HEK293 (cell line): ENCODE data around the gene TAPBPL.
A peak's percentile ranks its signal among the peaks of the same experiment; 100 is the strongest.

Experiments
- CTCF ChIA-PET: fragments of 350-600 bp; formaldehyde crosslinking; extraction: SDS; loops from one replicate; lab custom pipeline; 2021; ENCODE audit warnings: antibody characterized with exemption; lab: Yijun Ruan, JAX
- POLR2A ChIA-PET: fragments of 300-600 bp; formaldehyde crosslinking; extraction: SDS; loops from one replicate; lab custom pipeline; 2020; ENCODE audit warnings: antibody characterized with exemption, inconsistent platforms; lab: Yijun Ruan, JAX
- H3K27ac ChIP-seq: fragments of 200-500 bp; sonication (Bioruptor generic); 2 replicates; pipeline ENCODE4 v1.5.1; 2014; ENCODE audit warnings: low read depth, low read length, control low read depth, inconsistent platforms; ENCODE audit errors: extremely low read depth
- H3K36me3 ChIP-seq, 2 experiments: fragments of 200-500 bp in 1 of 2; sonication (Bioruptor generic) in 1 of 2; 1 replicate in 1 of 2; 2 replicates in 1 of 2; pipeline ENCODE4 v1.5.1; 2014 to 2017; ENCODE audit warnings: inconsistent platforms in 2 of 2, low read length in 2 of 2; ENCODE audit not compliant: control insufficient read depth in 2 of 2, insufficient read depth in 1 of 2
- H3K4me1 ChIP-seq: fragments of 200-500 bp; sonication (Bioruptor generic); 2 replicates; pipeline ENCODE4 v1.5.1; 2014; ENCODE audit warnings: mild to moderate bottlenecking, low read length, inconsistent platforms; ENCODE audit not compliant: control insufficient read depth, insufficient read depth
- H3K4me3 ChIP-seq: 2 replicates; pipeline ENCODE4 v1.5.1; 2011; ENCODE audit warnings: low read depth, mild to moderate bottlenecking, control low read depth, low read length, moderate library complexity
- H3K9me3 ChIP-seq: fragments of 200-500 bp; sonication (Bioruptor generic); 2 replicates; pipeline ENCODE4 v1.5.1; 2014; ENCODE audit warnings: low read depth, low read length, inconsistent platforms; ENCODE audit not compliant: control insufficient read depth, insufficient read depth
- BCL11A ChIP-seq: fragments of 450-650 bp; formaldehyde crosslinking; IDR thresholded peaks from 2 replicates; pipeline ENCODE4 v1.5.1; 2016; ENCODE audit warnings: low read depth, missing biosample characterization, missing genetic modification characterization
- MYNN ChIP-seq: fragments of 450-650 bp; formaldehyde crosslinking; IDR thresholded peaks from 2 replicates; pipeline ENCODE4 v1.5.1; 2016; ENCODE audit warnings: missing biosample characterization, missing genetic modification characterization, borderline replicate concordance
- PRDM2 ChIP-seq: fragments of 450-650 bp; formaldehyde crosslinking; IDR thresholded peaks from 2 replicates; pipeline ENCODE4 v1.5.1; 2016; ENCODE audit warnings: missing biosample characterization, missing genetic modification characterization, borderline replicate concordance
- SP7 ChIP-seq: fragments of 450-650 bp; formaldehyde crosslinking; IDR thresholded peaks from 2 replicates; pipeline ENCODE4 v1.5.1; 2016; ENCODE audit warnings: missing biosample characterization, missing genetic modification characterization
- YY2 ChIP-seq: fragments of 450-650 bp; formaldehyde crosslinking; IDR thresholded peaks from 2 replicates; pipeline ENCODE4 v1.5.1; 2016; ENCODE audit warnings: missing biosample characterization, missing genetic modification characterization
- ZEB2 ChIP-seq: fragments of 450-650 bp; formaldehyde crosslinking; IDR thresholded peaks from 2 replicates; pipeline ENCODE4 v1.5.1; 2016; ENCODE audit warnings: missing biosample characterization, missing genetic modification characterization
- ZFP3 ChIP-seq: fragments of 450-650 bp; formaldehyde crosslinking; IDR thresholded peaks from 2 replicates; pipeline ENCODE4 v1.5.1; 2016; ENCODE audit warnings: low read depth, missing biosample characterization, missing genetic modification characterization
- ZNF138 ChIP-seq: fragments of 450-650 bp; formaldehyde crosslinking; IDR thresholded peaks from 2 replicates; pipeline ENCODE4 v1.5.1; 2016; ENCODE audit warnings: missing biosample characterization, missing genetic modification characterization, borderline replicate concordance
- ZNF140 ChIP-seq: fragments of 450-650 bp; formaldehyde crosslinking; IDR thresholded peaks from 2 replicates; pipeline ENCODE4 v1.5.1; 2016; ENCODE audit warnings: missing biosample characterization, missing genetic modification characterization
- ZNF19 ChIP-seq: fragments of 450-650 bp; formaldehyde crosslinking; IDR thresholded peaks from 2 replicates; pipeline ENCODE4; 2016; ENCODE audit warnings: missing biosample characterization, missing genetic modification characterization, low read depth
- ZNF266 ChIP-seq: fragments of 450-650 bp; formaldehyde crosslinking; IDR thresholded peaks from 2 replicates; pipeline ENCODE4 v1.5.1; 2016; ENCODE audit warnings: missing biosample characterization, missing genetic modification characterization, low read depth
- ZNF302 ChIP-seq: fragments of 450-650 bp; formaldehyde crosslinking; IDR thresholded peaks from 2 replicates; pipeline ENCODE4 v1.5.1; 2016; ENCODE audit warnings: missing biosample characterization, missing genetic modification characterization, low read depth
- ZNF354C ChIP-seq: fragments of 450-650 bp; formaldehyde crosslinking; IDR thresholded peaks from 2 replicates; pipeline ENCODE4 v1.5.1; 2016; ENCODE audit warnings: missing biosample characterization, missing genetic modification characterization, low read depth, borderline replicate concordance
- ZNF416 ChIP-seq: fragments of 450-650 bp; formaldehyde crosslinking; IDR thresholded peaks from 2 replicates; pipeline ENCODE4 v1.5.1; 2016; ENCODE audit warnings: missing biosample characterization, missing genetic modification characterization
- ZNF433 ChIP-seq: fragments of 450-650 bp; formaldehyde crosslinking; IDR thresholded peaks from 2 replicates; pipeline ENCODE4 v1.5.1; 2016; ENCODE audit warnings: missing biosample characterization, missing genetic modification characterization, low read depth
- ZNF521 ChIP-seq: fragments of 450-650 bp; formaldehyde crosslinking; IDR thresholded peaks from 2 replicates; pipeline ENCODE4 v1.5.1; 2017; ENCODE audit warnings: missing biosample characterization, mild to moderate bottlenecking, missing genetic modification characterization
- ZNF571 ChIP-seq: fragments of 450-650 bp; formaldehyde crosslinking; IDR thresholded peaks from 2 replicates; pipeline ENCODE4 v1.5.0; 2017; ENCODE audit warnings: missing biosample characterization, missing genetic modification characterization
- ZNF596 ChIP-seq: fragments of 450-650 bp; IDR thresholded peaks from 2 replicates; pipeline ENCODE4 v1.5.0; 2018; ENCODE audit warnings: missing biosample characterization, mild to moderate bottlenecking, missing genetic modification characterization, moderate library complexity
- ZNF600 ChIP-seq: fragments of 450-650 bp; formaldehyde crosslinking; IDR thresholded peaks from 2 replicates; pipeline ENCODE4 v1.5.1; 2016; ENCODE audit warnings: missing biosample characterization, missing genetic modification characterization
- ZNF654 ChIP-seq: fragments of 450-650 bp; formaldehyde crosslinking; IDR thresholded peaks from 2 replicates; pipeline ENCODE4 v1.5.1; 2016; ENCODE audit warnings: low read depth, missing biosample characterization, missing genetic modification characterization
- ZNF658 ChIP-seq: fragments of 450-650 bp; formaldehyde crosslinking; IDR thresholded peaks from 2 replicates; pipeline ENCODE4; 2016; ENCODE audit warnings: missing biosample characterization, missing genetic modification characterization
- ZNF660 ChIP-seq: fragments of 450-650 bp; IDR thresholded peaks from 2 replicates; pipeline ENCODE4 v1.5.1; 2018; ENCODE audit warnings: missing biosample characterization, mild to moderate bottlenecking, missing genetic modification characterization
- ZNF701 ChIP-seq: fragments of 450-650 bp; formaldehyde crosslinking; IDR thresholded peaks from 2 replicates; pipeline ENCODE4 v1.5.1; 2016; ENCODE audit warnings: missing biosample characterization, missing genetic modification characterization
- ZNF76 ChIP-seq: fragments of 450-650 bp; formaldehyde crosslinking; IDR thresholded peaks from 2 replicates; pipeline ENCODE4; 2016; ENCODE audit warnings: low read depth, missing biosample characterization, missing genetic modification characterization, borderline replicate concordance
- ZNF843 ChIP-seq: fragments of 450-650 bp; formaldehyde crosslinking; IDR thresholded peaks from 2 replicates; pipeline ENCODE4 v1.5.1; 2016; ENCODE audit warnings: missing biosample characterization, missing genetic modification characterization
- ZSCAN16 ChIP-seq: fragments of 450-650 bp; formaldehyde crosslinking; IDR thresholded peaks from 2 replicates; pipeline ENCODE4 v1.5.1; 2016; ENCODE audit warnings: missing biosample characterization, missing genetic modification characterization
- TF ChIP-seq, protein P1 (sequence below): fragments of 450-650 bp; formaldehyde crosslinking; optimal IDR thresholded peaks from 2 replicates; pipeline ENCODE3; 2016; ENCODE audit warnings: missing biosample characterization, mild to moderate bottlenecking, missing genetic modification characterization
- TF ChIP-seq, protein P2 (sequence below): fragments of 450-650 bp; formaldehyde crosslinking; IDR thresholded peaks from 2 replicates; pipeline ENCODE4; 2016; ENCODE audit warnings: missing biosample characterization, missing genetic modification characterization
- TF ChIP-seq, protein P3 (sequence below): fragments of 450-650 bp; formaldehyde crosslinking; IDR thresholded peaks from 2 replicates; pipeline ENCODE4 v1.5.1; 2016; ENCODE audit warnings: missing biosample characterization, missing genetic modification characterization

Gene TAPBPL

DNA sequence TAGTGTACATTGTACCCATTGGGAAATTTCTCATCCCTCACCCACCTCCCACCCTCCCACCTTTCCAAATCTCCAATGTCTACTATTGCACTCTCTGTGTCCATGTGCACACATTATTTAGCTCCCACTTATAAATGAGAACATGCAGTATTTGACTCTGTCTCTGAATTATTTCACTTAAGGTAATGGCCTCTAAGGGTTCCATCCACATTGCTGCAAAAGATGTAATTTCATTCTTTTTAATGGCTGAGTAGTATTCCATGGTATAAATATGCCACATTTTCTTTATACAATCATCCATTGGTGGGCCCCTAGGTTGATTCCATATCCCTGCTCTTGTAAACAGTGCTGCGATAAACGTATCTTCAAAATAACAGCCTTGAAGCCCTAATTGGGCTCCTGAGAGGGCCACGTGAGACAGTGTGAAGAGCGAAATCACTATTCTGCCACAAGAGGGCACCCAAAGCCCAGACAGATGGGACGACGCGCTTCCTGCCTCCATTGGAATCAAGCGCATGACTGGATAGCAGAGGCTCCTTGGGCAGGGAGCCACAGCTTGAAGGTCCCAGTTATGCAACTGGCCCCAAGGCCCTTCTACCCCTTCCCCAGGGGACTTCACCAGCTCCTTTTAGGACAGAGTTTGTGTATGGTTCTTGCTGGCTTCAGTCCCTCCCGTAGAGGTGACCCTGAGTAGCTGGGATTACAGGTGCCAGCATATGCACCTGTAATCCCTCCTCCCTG lies 28.4 kb upstream of the TAPBPL start (continued):
- TF ChIP-seq, protein P1, sequence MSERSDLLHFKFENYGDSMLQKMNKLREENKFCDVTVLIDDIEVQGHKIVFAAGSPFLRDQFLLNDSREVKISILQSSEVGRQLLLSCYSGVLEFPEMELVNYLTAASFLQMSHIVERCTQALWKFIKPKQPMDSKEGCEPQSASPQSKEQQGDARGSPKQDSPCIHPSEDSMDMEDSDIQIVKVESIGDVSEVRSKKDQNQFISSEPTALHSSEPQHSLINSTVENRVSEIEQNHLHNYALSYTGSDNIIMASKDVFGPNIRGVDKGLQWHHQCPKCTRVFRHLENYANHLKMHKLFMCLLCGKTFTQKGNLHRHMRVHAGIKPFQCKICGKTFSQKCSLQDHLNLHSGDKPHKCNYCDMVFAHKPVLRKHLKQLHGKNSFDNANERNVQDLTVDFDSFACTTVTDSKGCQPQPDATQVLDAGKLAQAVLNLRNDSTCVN (tag by site-specific recombination): peak; percentile 22
- TF ChIP-seq MYNN (tag by site-specific recombination) (peak; percentile 90), PRDM2 (tag by site-specific recombination) (no peak), ZSCAN16 (tag by site-specific recombination) (no peak), ZNF843 (no peak), ZNF701 (no peak), ZNF600 (tag by site-specific recombination) (peak; percentile 54), ZNF660 (tag by site-specific recombination) (peak; percentile 81; the same call in 1 of the 2 replicates), ZNF19 (tag by site-specific recombination) (no peak)
- TF ChIP-seq, all 188 proteins: peak for 25

DNA sequence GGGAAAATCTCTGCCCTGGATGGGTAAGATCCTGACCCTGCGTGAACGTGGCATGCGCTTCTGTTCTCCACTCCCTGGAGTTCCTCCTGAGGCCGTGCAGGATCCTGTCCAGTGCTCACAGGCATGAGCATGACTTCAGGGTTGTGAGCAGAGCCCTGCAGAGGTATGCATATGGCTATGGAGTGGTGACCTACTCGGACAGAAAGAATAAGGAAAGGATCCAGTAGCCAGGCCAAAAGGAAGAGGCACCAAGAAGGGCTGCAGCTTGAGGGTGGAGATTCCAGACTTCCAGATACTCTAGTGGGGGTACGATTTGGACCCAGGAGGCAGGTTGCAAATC lies 27.9 kb upstream of the TAPBPL start:
- CTCF ChIA-PET: interaction anchor here (0.5 to 5.6 kb wide), 29 partner anchors 10 to 1522 kb away, joined by 3 to 73 read pairs (median 5); partner anchors contain the start of gene TNFRSF1A
- no peaks in the 10 kb centered on the region for H3K36me3 ChIP-seq
- POLR2A ChIA-PET: interaction anchor here (0.7 to 1.3 kb wide), 4 partner anchors 39 to 97 kb away, joined by 3 to 4 read pairs (median 4); partner anchors contain the start of genes MRPL51 and VAMP1
- no peak overlapping the region for H3K4me3 ChIP-seq
- no peak overlapping the region for H3K27ac ChIP-seq
- no peak for TF ChIP-seq ZNF433 (tag by site-specific recombination)
- TF ChIP-seq ZNF654 (tag by site-specific recombination): no peak
- TF ChIP-seq ZNF76 (tag by site-specific recombination): no peak
- TF ChIP-seq BCL11A (tag by site-specific recombination): no peak
- no peak for TF ChIP-seq ZNF658 (tag by site-specific recombination)
- no peak for TF ChIP-seq ZNF416
- TF ChIP-seq YY2: no peak
- TF ChIP-seq ZNF138 (tag by site-specific recombination): no peak
- TF ChIP-seq ZFP3 (tag by site-specific recombination): no peak
- TF ChIP-seq, protein P2, sequence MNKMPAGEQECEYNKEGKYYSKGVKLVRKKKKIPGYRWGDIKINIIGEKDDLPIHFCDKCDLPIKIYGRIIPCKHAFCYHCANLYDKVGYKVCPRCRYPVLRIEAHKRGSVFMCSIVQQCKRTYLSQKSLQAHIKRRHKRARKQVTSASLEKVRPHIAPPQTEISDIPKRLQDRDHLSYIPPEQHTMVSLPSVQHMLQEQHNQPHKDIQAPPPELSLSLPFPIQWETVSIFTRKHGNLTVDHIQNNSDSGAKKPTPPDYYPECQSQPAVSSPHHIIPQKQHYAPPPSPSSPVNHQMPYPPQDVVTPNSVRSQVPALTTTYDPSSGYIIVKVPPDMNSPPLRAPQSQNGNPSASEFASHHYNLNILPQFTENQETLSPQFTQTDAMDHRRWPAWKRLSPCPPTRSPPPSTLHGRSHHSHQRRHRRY (tag by site-specific recombination): no peak
- no peak for TF ChIP-seq ZNF571
- TF ChIP-seq SP7 (tag by site-specific recombination): no peak
- TF ChIP-seq, protein P3, sequence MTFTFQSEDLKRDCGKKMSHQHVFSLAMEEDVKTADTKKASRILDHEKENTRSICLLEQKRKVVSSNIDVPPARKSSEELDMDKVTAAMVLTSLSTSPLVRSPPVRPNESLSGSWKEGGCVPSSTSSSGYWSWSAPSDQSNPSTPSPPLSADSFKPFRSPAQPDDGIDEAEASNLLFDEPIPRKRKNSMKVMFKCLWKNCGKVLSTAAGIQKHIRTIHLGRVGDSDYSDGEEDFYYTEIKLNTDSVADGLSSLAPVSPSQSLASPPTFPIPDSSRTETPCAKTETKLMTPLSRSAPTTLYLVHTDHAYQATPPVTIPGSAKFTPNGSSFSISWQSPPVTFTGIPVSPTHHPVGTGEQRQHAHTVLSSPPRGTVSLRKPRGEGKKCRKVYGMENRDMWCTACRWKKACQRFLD (tag by site-specific recombination): no peak
- no peak for TF ChIP-seq ZNF266
- TF ChIP-seq ZNF521 (tag by site-specific recombination): no peak
- no peak for TF ChIP-seq ZNF302
- no peak for TF ChIP-seq ZNF596
- no peak for TF ChIP-seq ZNF140 (tag by site-specific recombination)
- no peak for TF ChIP-seq ZEB2 (tag by site-specific recombination)
- no peak for TF ChIP-seq ZNF354C
- TF ChIP-seq, all 188 proteins: peak for 0
- Histone ChIP-seq H3K9me3 (no peaks in the 10 kb centered on the region), H3K4me1 (no peaks in the 10 kb centered on the region)
